Stimulated activated CD8-positive, alpha-beta memory T cell treated with anti-CD3 and anti-CD28 coated beads, Interleukin-2, amount 100 ng/mL, for 48 hours (primary cell): Measurements from ENCODE around the gene COX6B2.
"Not testable (repeated sequence)": the region's sequence is repeated elsewhere in the genome, so short reads cannot be mapped to it uniquely, and the experiment has no call there.

Source experiments
- DNase-seq, 2 donors: peaks; one replicate each; pipeline ENCODE4 v3.0.0-alpha.2; 2020; ENCODE audit warnings: low read depth in 2 of 2

The COX6B2 gene

GRCh38 chr19:55354698-55355212, at the start of gene COX6B2:
COX6B2 (minus strand) TSS chr19:55354719; CDS start chr19:55354521, 198 bp downstream.
- DNase-seq = no peak

- DNase-seq = no peak
Observed at GRCh38 chr19:55402509-55402908, 48.0 kb upstream of the COX6B2 start.

GRCh38 chr19:55401390-55401789, 46.9 kb upstream of the COX6B2 start:
- not testable (repeated sequence) for DNase-seq

- DNase-seq = no peak
Observed at GRCh38 chr19:55400281-55401087, 46.0 kb upstream of the COX6B2 start.

- DNase-seq = no peak
Observed at GRCh38 chr19:55398200-55398925, 43.8 kb upstream of the COX6B2 start.

GRCh38 chr19:55392820-55393761, 38.6 kb upstream of the COX6B2 start:
- no peak for DNase-seq

- no peak for DNase-seq
Observed at GRCh38 chr19:55391702-55392615, 37.4 kb upstream of the COX6B2 start.

GRCh38 chr19:55391191-55391670, 36.7 kb upstream of the COX6B2 start:
- no peak for DNase-seq

GRCh38 chr19:55390461-55390880, 36.0 kb upstream of the COX6B2 start:
- no peak for DNase-seq

- no peak for DNase-seq
Observed at GRCh38 chr19:55389386-55390317, 35.1 kb upstream of the COX6B2 start.

GRCh38 chr19:55387736-55388497, 33.4 kb upstream of the COX6B2 start:
- DNase-seq = no peak

GRCh38 chr19:55386493-55386971, 32.0 kb upstream of the COX6B2 start:
- no peak for DNase-seq

- DNase-seq = peak; percentile 95 to 98
Observed at GRCh38 chr19:55385724-55386492, 31.4 kb upstream of the COX6B2 start, which contains the start of gene RPL28. RPL28 (plus strand) TSS chr19:55385932; CDS start chr19:55386358, 426 bp downstream.

GRCh38 chr19:55384920-55385723, 30.6 kb upstream of the COX6B2 start:
- DNase-seq = peak; percentile 86 to 92

- no peak for DNase-seq
Observed at GRCh38 chr19:55384131-55384919, 29.8 kb upstream of the COX6B2 start, which contains the start of gene TMEM238. TMEM238 (minus strand) TSS chr19:55384292; CDS start chr19:55384259, 33 bp downstream.
